ENCODE results near the gene IL17B.

DNA sequence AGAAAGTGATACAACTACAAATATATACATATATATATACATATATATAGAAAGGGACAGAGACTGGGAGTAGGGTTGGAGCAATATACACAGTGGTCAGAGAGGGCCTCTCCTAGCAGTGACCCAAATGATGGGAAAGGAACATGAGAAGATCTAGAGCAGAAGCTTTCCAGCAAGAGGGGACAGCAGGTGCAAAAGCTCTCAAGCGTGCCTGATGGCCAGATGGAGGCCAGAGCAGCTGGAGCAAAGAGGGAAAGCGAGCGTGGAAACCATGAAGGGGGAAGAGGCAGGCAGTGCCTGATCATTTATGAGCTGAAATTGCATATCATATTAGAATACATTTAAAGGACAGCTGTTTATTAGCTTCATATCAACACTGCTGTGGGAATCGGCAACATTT lies 41.4 kb downstream of the IL17B start:
- TF ChIP-seq, protein P1, sequence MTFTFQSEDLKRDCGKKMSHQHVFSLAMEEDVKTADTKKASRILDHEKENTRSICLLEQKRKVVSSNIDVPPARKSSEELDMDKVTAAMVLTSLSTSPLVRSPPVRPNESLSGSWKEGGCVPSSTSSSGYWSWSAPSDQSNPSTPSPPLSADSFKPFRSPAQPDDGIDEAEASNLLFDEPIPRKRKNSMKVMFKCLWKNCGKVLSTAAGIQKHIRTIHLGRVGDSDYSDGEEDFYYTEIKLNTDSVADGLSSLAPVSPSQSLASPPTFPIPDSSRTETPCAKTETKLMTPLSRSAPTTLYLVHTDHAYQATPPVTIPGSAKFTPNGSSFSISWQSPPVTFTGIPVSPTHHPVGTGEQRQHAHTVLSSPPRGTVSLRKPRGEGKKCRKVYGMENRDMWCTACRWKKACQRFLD (CRISPR knock-in tag; IDR thresholded peaks at IDR 0.05; ENCODE audit: borderline replicate concordance): no peak
- no peak for TF ChIP-seq ZNF234 (CRISPR knock-in tag; conservative IDR thresholded peaks at IDR 0.05)
